MM.1S (cell line): ENCODE results near the gene NFE2L3.

ENCODE experiments used
- DNase-seq: peaks from one replicate; pipeline ENCODE4 v3.0.0-alpha.2; 2015
- H2AFZ ChIP-seq: fragments of 300-600 bp; sonication (generic); 2 replicates; pipeline ENCODE4 v1.6.0; 2016; ENCODE audit warnings: antibody characterized with exemption, low read length
- H3F3A ChIP-seq: fragments of 300-600 bp; sonication (generic); 2 replicates; pipeline ENCODE4 v1.6.1; 2016; ENCODE audit warnings: mild to moderate bottlenecking, antibody characterized with exemption, low read length, moderate library complexity, mixed read lengths; ENCODE audit not compliant: insufficient read depth
- H3K27ac ChIP-seq: fragments of 300-600 bp; sonication (generic); 2 replicates; pipeline ENCODE4 v1.5.1; 2016; ENCODE audit warnings: mild to moderate bottlenecking, low read length
- H3K27me3 ChIP-seq: fragments of 300-600 bp; sonication (generic); replicated peaks from 2 replicates; pipeline ENCODE4 v1.6.0; 2016; ENCODE audit warnings: low read length; ENCODE audit not compliant: insufficient read depth
- H3K36me3 ChIP-seq: fragments of 300-600 bp; sonication (generic); replicated peaks from 2 replicates; pipeline ENCODE4 v1.6.1; 2016; ENCODE audit warnings: mild to moderate bottlenecking, low read length, mixed read lengths; ENCODE audit not compliant: insufficient read depth
- H3K4me1 ChIP-seq: fragments of 300-600 bp; sonication (generic); 2 replicates; pipeline ENCODE4 v1.6.1; 2016; ENCODE audit warnings: low read length, mixed read lengths
- H3K4me2 ChIP-seq: fragments of 300-600 bp; sonication (generic); 2 replicates; pipeline ENCODE4 v1.6.0; 2016; ENCODE audit warnings: low read depth, low read length
- H3K4me3 ChIP-seq: fragments of 300-600 bp; sonication (generic); 2 replicates; pipeline ENCODE4 v1.5.1; 2016; ENCODE audit warnings: low read length, mixed read lengths
- H3K79me2 ChIP-seq: fragments of 300-600 bp; sonication (generic); 2 replicates; pipeline ENCODE4 v1.6.1; 2016; ENCODE audit warnings: mixed run types, low read length, mixed read lengths
- H3K9ac ChIP-seq: fragments of 300-600 bp; sonication (generic); 2 replicates; pipeline ENCODE4 v1.6.1; 2016; ENCODE audit warnings: low read length, mixed read lengths
- H3K9me2 ChIP-seq: fragments of 300-600 bp; sonication (generic); replicated peaks from 2 replicates; pipeline ENCODE4 v1.6.1; 2016; ENCODE audit warnings: mild to moderate bottlenecking, low read length, mixed read lengths; ENCODE audit not compliant: insufficient read depth
- H3K9me3 ChIP-seq: fragments of 300-600 bp; sonication (generic); replicated peaks from 2 replicates; pipeline ENCODE4 v1.6.1; 2016; ENCODE audit warnings: mild to moderate bottlenecking, low read length, mixed read lengths; ENCODE audit not compliant: insufficient read depth
- H4K20me1 ChIP-seq: fragments of 300-600 bp; sonication (generic); 2 replicates; pipeline ENCODE4 v1.6.1; 2016; ENCODE audit warnings: mild to moderate bottlenecking, low read length, moderate library complexity, mixed read lengths; ENCODE audit not compliant: insufficient read depth
- CTCF ChIP-seq: fragments of 300-600 bp; sonication (generic); IDR thresholded peaks from 2 replicates; pipeline ENCODE4 v1.5.1; 2016; ENCODE audit warnings: antibody characterized with exemption, low read length, mixed read lengths
- EZH2 ChIP-seq: fragments of 300-600 bp; sonication (generic); optimal IDR thresholded peaks from 2 replicates; pipeline ENCODE3; 2017; ENCODE audit warnings: low read depth, mild to moderate bottlenecking, antibody characterized with exemption, low read length, mixed read lengths
- EZH2phosphoT487 ChIP-seq: fragments of 300-600 bp; sonication (generic); IDR thresholded peaks from 2 replicates; pipeline ENCODE4 v1.6.1; 2018; ENCODE audit warnings: antibody characterized with exemption, low read length

The NFE2L3 gene

GRCh38 chr7:26224359-26224758 is 72.4 kb downstream of the NFE2L3 start:
- H3K27me3 ChIP-seq: no peaks in the 10 kb centered on the region
- H3K36me3 ChIP-seq: no peaks in the 10 kb centered on the region
- TF ChIP-seq CTCF (no peak), EZH2 (no peak), EZH2phosphoT487 (no peak)
- DNase-seq: no peak
- no peak overlapping the region for H3K27ac ChIP-seq
- H3F3A ChIP-seq: no peaks in the 10 kb centered on the region
- no peaks in the 10 kb centered on the region for H3K4me1 ChIP-seq
- H4K20me1 ChIP-seq: no peaks in the 10 kb centered on the region
- no peak overlapping the region for H2AFZ ChIP-seq
- no peak overlapping the region for H3K9ac ChIP-seq
- H3K9me3 ChIP-seq: no peaks in the 10 kb centered on the region
- no peaks in the 10 kb centered on the region for H3K79me2 ChIP-seq
- no peak overlapping the region for H3K4me3 ChIP-seq
- H3K4me2 ChIP-seq: no peak overlapping the region
- no peaks in the 10 kb centered on the region for H3K9me2 ChIP-seq

GRCh38 chr7:26227987-26228386 is 76.0 kb downstream of the NFE2L3 start:
- H3K4me3 ChIP-seq: no peak overlapping the region
- H3K27me3 ChIP-seq: no peaks in the 10 kb centered on the region

GRCh38 chr7:26233902-26234511 is 82.0 kb downstream of the NFE2L3 start:
- H3K79me2 ChIP-seq: no peaks in the 10 kb centered on the region
- H3K9ac ChIP-seq: no peak overlapping the region
- DNase-seq: no peak
- no peak overlapping the region for H3K4me2 ChIP-seq
- H3K27me3 ChIP-seq: no peaks in the 10 kb centered on the region
- H2AFZ ChIP-seq: no peak overlapping the region
- H3K9me3 ChIP-seq: no peaks in the 10 kb centered on the region
- no peak overlapping the region for H3K27ac ChIP-seq
- no peak overlapping the region for H3K4me3 ChIP-seq
- no peaks in the 10 kb centered on the region for H3K9me2 ChIP-seq
- H3F3A ChIP-seq: no peaks in the 10 kb centered on the region
- TF ChIP-seq EZH2 (no peak), CTCF (0 out of 2 replicates have a peak, but pooled peaks have one; percentile 3)
- H3K36me3 ChIP-seq: no peaks in the 10 kb centered on the region
- no peaks in the 10 kb centered on the region for H3K4me1 ChIP-seq
- H4K20me1 ChIP-seq: no peaks in the 10 kb centered on the region

More at GRCh38 chr7:26227987-26228386, 76.0 kb downstream of the NFE2L3 start:
- DNase-seq: no peak
- no peak overlapping the region for H3K9ac ChIP-seq
- H2AFZ ChIP-seq: no peak overlapping the region
- TF ChIP-seq CTCF (no peak), EZH2 (no peak), EZH2phosphoT487 (no peak)
- H3K4me2 ChIP-seq: no peak overlapping the region
- no peaks in the 10 kb centered on the region for H3K79me2 ChIP-seq
- H3K36me3 ChIP-seq: no peaks in the 10 kb centered on the region
- no peaks in the 10 kb centered on the region for H3K9me3 ChIP-seq
- H3K27ac ChIP-seq: no peak overlapping the region
- no peaks in the 10 kb centered on the region for H3K4me1 ChIP-seq
- H3K9me2 ChIP-seq: no peaks in the 10 kb centered on the region
- no peaks in the 10 kb centered on the region for H4K20me1 ChIP-seq
- no peaks in the 10 kb centered on the region for H3F3A ChIP-seq
